ENCODE results near the gene SLC44A1.
A peak's percentile ranks its signal among the peaks of the same experiment; 100 is the strongest.

The SLC44A1 gene

DNA sequence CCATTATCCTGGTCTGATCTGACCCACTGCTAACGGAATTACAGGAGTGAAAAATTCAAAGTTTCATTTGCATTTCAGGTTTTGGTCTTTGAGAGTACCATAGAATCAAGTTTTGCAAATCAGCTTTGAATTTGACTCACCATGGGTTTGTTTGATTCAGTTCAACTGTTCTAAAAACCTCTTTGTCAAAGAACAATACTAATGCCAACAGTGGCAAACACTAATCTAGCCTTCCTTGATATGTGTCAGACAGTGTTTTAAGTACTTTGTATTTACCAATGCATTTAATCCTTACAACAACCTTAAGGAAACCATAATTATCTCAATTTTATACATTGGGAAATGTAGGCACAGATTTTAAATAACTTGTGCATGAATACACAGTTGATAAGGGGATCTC lies 193.3 kb downstream of the SLC44A1 start:
- no peak for ATAC-seq

DNA sequence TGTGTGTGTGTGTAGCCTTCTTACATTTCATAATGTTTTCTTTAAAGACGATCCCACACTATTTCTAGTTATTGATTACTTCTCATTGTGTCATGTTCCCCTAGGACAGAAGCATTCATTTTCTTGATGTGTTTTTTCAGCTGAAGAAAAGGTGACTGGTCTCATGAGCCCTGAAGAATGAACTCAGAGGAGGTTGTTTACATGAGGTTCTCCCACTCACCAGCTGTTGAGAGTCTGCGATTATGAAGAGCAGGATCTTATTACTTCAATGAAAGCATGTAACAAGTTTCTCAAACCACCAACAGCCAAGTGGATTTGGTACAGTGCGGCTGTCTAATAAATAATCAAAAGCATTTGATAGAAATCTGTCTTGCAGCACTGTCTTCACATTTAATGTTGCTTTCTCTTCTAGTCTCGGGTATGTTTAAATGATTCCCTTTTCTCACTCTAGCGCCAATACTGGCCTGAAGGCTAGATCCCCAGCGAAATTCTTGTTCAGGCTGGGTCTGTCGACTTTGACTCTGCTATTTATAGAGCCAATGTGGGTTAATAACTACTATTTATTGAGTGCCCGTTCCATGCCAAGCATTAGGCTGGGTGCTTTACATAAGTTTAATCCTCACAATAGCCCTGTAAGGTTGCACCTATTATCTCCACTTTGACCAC lies 193.8 kb downstream of the SLC44A1 start:
- ATAC-seq, result no peak

GRCh38 chr9:105439428-105439827 lies 195.0 kb downstream of the SLC44A1 start:
- no peak for ATAC-seq

DNA sequence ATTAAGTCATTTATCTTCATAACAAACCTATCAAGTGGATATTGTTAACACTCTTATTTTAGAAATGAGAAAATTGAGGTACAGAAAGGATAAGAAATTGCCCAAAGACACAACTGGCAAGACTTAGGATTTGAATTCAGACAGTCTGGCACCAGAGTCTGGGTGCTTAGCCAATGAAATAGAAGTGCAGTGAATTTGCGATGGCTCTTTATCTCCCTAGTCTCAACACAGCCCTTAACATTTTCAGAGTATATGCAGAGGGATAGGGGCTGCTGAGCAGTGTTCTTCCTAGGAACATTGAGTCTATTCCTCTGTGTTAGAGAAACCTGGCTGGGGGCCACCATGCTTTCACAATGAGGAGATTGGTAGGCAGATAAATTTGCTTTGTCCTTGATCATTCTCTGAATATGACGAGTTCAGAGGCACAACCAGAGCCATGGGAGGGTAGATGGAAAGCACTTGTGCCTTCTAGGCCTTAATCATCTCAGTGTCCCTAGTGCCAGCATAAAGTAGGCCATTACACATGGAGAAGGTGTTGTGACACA lies 197.2 kb downstream of the SLC44A1 start:
- ATAC-seq, result no peak

- no peak for ATAC-seq
Measured at GRCh38 chr9:105443121-105443520, 198.7 kb downstream of the SLC44A1 start.

GRCh38 chr9:105444130-105444529 lies 199.7 kb downstream of the SLC44A1 start:
- ATAC-seq, result no peak

- ATAC-seq, result no peak
Measured at GRCh38 chr9:105445203-105445881, 200.9 kb downstream of the SLC44A1 start.

- ATAC-seq, result no peak
Measured at GRCh38 chr9:105447386-105447813, 202.9 kb downstream of the SLC44A1 start.

GRCh38 chr9:105447814-105448812 lies 203.7 kb downstream of the SLC44A1 start, which contains the start of gene FSD1L:
Gene FSD1L (plus strand): TSS chr9:105448034. CDS start chr9:105448221, 187 bp downstream.
- ATAC-seq, result peak; percentile 92

DNA sequence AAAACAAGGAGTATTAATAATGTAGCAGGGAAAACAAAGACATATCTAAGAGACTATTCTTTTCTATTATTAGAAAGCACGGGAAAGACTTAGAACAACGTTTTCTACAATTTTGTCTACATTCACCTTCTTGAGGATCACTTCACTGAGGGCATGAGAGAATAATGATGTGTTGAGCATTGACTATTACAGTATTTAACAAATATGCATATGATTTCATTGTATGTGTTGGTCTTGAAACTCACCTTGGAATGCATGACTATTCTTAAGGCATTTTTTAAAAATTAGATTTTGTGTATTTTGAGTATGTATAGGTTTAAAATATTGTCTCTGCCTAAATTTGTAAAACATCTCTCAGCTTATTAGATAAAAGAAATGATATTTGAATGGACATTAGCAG lies 204.6 kb downstream of the SLC44A1 start:
- no peak for ATAC-seq

DNA sequence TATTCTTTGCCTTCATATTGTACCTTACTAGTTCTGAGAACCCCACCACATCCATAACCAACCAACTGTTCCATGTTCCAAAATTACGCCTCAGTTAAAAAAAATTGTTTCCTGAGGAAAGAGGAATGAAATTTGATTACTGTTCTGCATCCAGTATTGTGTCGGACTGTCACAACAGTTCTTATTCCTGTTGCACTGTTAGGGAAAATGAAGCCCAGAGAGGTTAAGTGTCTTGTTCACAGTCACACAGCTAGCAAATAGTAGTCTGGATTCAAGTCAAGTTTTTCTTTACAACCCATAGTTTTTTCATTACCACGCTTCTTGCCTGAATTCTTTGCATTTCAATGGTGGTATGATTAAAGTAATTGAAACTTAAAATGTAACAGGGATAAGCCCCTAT lies 207.7 kb downstream of the SLC44A1 start:
- ATAC-seq, result no peak

- ATAC-seq, result no peak
Measured at GRCh38 chr9:105455836-105456475, 211.5 kb downstream of the SLC44A1 start.

GRCh38 chr9:105457560-105458294 lies 213.3 kb downstream of the SLC44A1 start:
- no peak for ATAC-seq

DNA sequence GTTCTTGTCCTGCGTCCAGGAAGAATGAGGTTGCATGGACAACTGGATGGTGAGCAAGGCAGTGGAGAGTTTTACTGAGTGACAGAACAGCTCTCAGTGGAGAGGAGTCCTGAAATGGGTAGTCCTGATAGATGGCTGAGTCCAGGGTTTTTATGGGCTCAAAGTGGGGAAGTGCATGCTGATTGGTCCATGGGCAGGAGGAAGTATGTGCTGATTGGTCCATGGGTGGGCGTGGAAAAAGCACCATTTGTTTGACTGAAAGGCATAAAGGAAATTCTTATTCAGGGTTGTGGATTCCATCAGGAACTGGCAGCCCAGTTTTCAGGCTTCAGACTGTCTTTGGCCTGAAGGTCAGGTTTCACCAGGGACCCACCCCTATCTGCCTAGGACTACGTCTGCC lies 214.0 kb downstream of the SLC44A1 start:
- ATAC-seq, result no peak

GRCh38 chr9:105459336-105459735 lies 214.9 kb downstream of the SLC44A1 start:
- ATAC-seq, result no peak

- no peak for ATAC-seq
Measured at GRCh38 chr9:105466898-105467455, 222.5 kb downstream of the SLC44A1 start.

GRCh38 chr9:105468875-105469274 lies 224.4 kb downstream of the SLC44A1 start:
- ATAC-seq, result no peak

DNA sequence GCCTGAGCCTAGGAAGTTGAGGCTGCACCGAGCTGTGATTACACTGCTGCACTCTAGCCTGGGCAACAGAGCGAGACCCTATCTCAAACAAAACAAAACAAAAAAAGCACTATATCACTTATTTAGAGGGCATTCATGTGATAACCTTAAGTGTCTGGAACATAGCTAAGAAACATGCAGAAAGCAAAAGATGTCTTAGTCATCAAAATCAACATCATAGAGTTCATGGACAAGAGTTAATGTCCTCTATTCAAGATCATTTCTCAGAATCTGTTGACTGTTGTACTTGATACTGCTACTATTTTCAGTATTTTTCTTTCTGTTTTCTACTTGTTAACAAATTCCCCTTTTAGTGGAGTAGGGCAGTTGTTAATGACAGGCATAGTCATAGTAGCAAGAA lies 228.8 kb downstream of the SLC44A1 start:
- no peak for ATAC-seq

GRCh38 chr9:105475302-105475701 lies 230.9 kb downstream of the SLC44A1 start:
- ATAC-seq, result no peak

- ATAC-seq, result no peak
Measured at GRCh38 chr9:105479846-105480245, 235.4 kb downstream of the SLC44A1 start.

DNA sequence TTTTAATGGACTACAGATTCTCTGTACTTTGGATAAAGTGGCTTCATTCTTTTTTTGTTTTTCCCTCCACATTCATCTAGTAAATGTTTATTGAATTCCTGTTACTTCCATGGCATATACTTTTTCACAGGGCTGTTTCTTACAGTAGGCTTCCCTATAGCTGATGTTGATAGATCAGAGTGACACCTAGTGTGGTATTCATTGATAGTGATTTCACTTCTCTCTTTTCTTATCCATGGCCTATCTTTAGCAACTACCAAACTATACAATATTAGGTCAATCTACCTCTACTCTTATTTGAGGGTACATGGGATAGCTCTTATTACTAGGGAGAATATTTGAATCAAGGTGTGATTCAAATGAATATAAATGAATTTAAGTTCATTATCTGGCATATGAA lies 239.2 kb downstream of the SLC44A1 start:
- ATAC-seq, result no peak

Data from activated CD4-positive, CD25-positive, alpha-beta regulatory T cell treated with anti-CD3 and anti-CD28 coated beads, Interleukin-2, amount 50 U/mL, for 24 hours (primary cell).